Hepatocyte (in vitro differentiated cells): ENCODE results near the gene CREB3. TPM values are rescaled to one million over a fixed set of nuclear protein-coding genes. Genes with fewer than 3 reads are reported as not detected.

Experiments
- DNase-seq: peaks from one replicate; pipeline ENCODE4 v3.0.0-alpha.2; 2016; ENCODE audit warnings: low spot score
- H2AFZ ChIP-seq: fragments of 200-600 bp; sonication (generic); 2 replicates; pipeline ENCODE4 v1.6.0; 2016; ENCODE audit warnings: antibody characterized with exemption, mild to moderate bottlenecking
- H3K27ac ChIP-seq: fragments of 200-600 bp; sonication (generic); 2 replicates; pipeline ENCODE4 v1.5.1; 2016; ENCODE audit warnings: mild to moderate bottlenecking
- H3K27me3 ChIP-seq: fragments of 200-600 bp; sonication (generic); 2 replicates; pipeline ENCODE4 v1.6.1; 2016
- H3K36me3 ChIP-seq: fragments of 200-600 bp; sonication (generic); replicated peaks from 2 replicates; pipeline ENCODE4 v1.5.1; 2016; ENCODE audit warnings: low read depth; ENCODE audit not compliant: insufficient read depth
- H3K4me1 ChIP-seq: fragments of 200-600 bp; sonication (generic); 2 replicates; pipeline ENCODE4 v1.5.1; 2016; ENCODE audit warnings: mild to moderate bottlenecking, moderate library complexity; ENCODE audit not compliant: insufficient read depth
- H3K4me2 ChIP-seq: fragments of 200-600 bp; sonication (generic); 2 replicates; pipeline ENCODE4 v1.6.0; 2016
- H3K4me3 ChIP-seq: fragments of 200-600 bp; sonication (generic); 2 replicates; pipeline ENCODE4 v1.5.1; 2016; ENCODE audit warnings: mild to moderate bottlenecking
- H3K79me2 ChIP-seq: fragments of 200-600 bp; sonication (generic); 2 replicates; pipeline ENCODE4 v1.6.0; 2017; ENCODE audit warnings: mild to moderate bottlenecking
- H3K9me2 ChIP-seq: fragments of 200-600 bp; sonication (generic); replicated peaks from 2 replicates; pipeline ENCODE4 v1.6.0; 2017; ENCODE audit warnings: mild to moderate bottlenecking; ENCODE audit not compliant: insufficient read depth
- H3K9me3 ChIP-seq: fragments of 200-600 bp; sonication (generic); 2 replicates; pipeline ENCODE4 v1.5.1; 2016; ENCODE audit warnings: low read depth, mild to moderate bottlenecking
- H4K20me1 ChIP-seq: fragments of 200-600 bp; sonication (generic); 2 replicates; pipeline ENCODE4 v1.6.0; 2016; ENCODE audit warnings: mild to moderate bottlenecking; ENCODE audit not compliant: insufficient read depth, poor library complexity, severe bottlenecking
- EZH2 ChIP-seq: fragments of 200-600 bp; sonication (generic); IDR thresholded peaks from 2 replicates; pipeline ENCODE4 v1.6.1; 2016; ENCODE audit warnings: antibody characterized with exemption, mild to moderate bottlenecking, borderline replicate concordance
- EZH2phosphoT487 ChIP-seq: fragments of 200-600 bp; sonication (generic); IDR thresholded peaks from one replicate; pipeline ENCODE4 v1.6.1; 2018; ENCODE audit warnings: antibody characterized with exemption, mild to moderate bottlenecking, low read depth, moderate library complexity; ENCODE audit not compliant: unreplicated experiment, severe bottlenecking
- WGBS: methylation state at CpG from one replicate; pipeline ENCODE4 v1.1.6; 2016; ENCODE audit warnings: low lambda C conversion rate; ENCODE audit errors: missing lambda C conversion rate; 5-methylcytosine and 5-hydroxymethylcytosine counted together
- polyA plus RNA-seq: library from polyadenylated mRNA; unstranded; fragments of >200 nt; fragmentation: Nextera tagmentation; extraction: Ambion mirVana; gene quantifications from 2 replicates; pipeline ENCODE4 v1.2.1, GENCODE V29; 2016
- total RNA-seq: library from RNA; depleted of rRNA; stranded (reverse); fragments of >200 nt; gene quantifications from 2 replicates; pipeline ENCODE4 v1.2.3, GENCODE V29; 2014
- TF ChIP-seq, protein P1 (sequence below): fragments of 200-600 bp; sonication (generic); IDR thresholded peaks from 2 replicates; pipeline ENCODE4 v1.5.1; 2016; ENCODE audit warnings: antibody characterized with exemption, mild to moderate bottlenecking; ENCODE audit not compliant: poor library complexity

CREB3 gene
- total and polyA plus RNA-seq, 2 experiments from 2014 or later: 54.6 to 79.9 TPM

DNA sequence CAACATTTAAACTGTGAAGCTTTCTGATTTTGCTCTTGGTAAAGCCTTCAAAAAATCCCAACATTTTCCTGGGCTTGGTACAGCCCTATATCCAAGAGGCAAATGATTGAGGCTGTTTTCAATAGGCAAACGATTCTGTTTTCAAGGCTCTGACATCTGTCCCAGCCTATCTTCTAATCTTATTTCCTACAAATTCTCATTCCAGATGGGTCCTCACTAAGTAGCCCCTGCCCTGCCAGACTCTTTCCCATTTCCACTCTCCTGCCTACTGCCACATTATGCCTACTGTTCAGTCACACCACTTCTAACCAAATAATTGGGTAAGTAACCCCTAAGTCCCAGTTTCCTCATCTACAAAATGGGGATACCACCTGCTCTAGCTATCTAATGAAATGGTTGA lies 13.1 kb downstream of the CREB3 start:
- WGBS: 78% methylated on average over 1 of the region's 1 CpG
- Histone ChIP-seq H3K27ac (peak overlapping the region; percentile 35), H3K4me3 (no peak overlapping the region), H3K36me3 (no peaks in the 10 kb centered on the region), H3K4me2 (peak overlapping the region; percentile 95), H2AFZ (no peak overlapping the region), H3K9me3 (no peaks in the 10 kb centered on the region), H3K9me2 (no peaks in the 10 kb centered on the region), H3K4me1 (peaks cover 21% of the 10 kb centered on the region), H4K20me1 (peaks cover 23% of the 10 kb centered on the region), H3K27me3 (no peaks in the 10 kb centered on the region), H3K79me2 (peaks cover 67% of the 10 kb centered on the region)
- no peak for DNase-seq
- no peak for TF ChIP-seq EZH2
- no peak for TF ChIP-seq EZH2phosphoT487
- TF ChIP-seq, protein P1, sequence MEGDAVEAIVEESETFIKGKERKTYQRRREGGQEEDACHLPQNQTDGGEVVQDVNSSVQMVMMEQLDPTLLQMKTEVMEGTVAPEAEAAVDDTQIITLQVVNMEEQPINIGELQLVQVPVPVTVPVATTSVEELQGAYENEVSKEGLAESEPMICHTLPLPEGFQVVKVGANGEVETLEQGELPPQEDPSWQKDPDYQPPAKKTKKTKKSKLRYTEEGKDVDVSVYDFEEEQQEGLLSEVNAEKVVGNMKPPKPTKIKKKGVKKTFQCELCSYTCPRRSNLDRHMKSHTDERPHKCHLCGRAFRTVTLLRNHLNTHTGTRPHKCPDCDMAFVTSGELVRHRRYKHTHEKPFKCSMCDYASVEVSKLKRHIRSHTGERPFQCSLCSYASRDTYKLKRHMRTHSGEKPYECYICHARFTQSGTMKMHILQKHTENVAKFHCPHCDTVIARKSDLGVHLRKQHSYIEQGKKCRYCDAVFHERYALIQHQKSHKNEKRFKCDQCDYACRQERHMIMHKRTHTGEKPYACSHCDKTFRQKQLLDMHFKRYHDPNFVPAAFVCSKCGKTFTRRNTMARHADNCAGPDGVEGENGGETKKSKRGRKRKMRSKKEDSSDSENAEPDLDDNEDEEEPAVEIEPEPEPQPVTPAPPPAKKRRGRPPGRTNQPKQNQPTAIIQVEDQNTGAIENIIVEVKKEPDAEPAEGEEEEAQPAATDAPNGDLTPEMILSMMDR: no peak

DNA sequence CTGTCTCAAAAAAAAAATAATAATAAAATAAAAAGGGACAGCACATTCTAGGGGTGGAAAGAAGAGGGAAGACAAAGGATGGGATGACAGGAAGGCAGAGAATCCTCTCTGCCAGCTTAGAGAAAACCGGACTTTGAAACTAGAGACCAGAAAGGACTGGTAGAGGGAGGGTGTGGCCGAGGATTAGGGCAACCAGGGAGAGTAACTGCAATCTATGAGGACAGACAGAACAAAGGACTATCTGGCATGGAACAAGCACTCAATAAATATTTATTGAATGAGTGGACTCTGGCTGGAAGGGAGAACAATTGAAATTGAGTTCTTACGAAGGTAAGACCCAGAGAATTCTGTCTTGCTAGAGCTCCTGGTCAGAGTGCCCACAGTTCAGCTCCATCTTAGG lies 14.1 kb downstream of the CREB3 start:
- Histone ChIP-seq H3K27me3 (no peaks in the 10 kb centered on the region), H3K4me3 (peak overlapping the region; percentile 86), H3K9me2 (no peaks in the 10 kb centered on the region), H3K9me3 (no peaks in the 10 kb centered on the region), H3K79me2 (peaks cover 76% of the 10 kb centered on the region), H3K4me1 (peaks cover 23% of the 10 kb centered on the region), H3K27ac (peak overlapping the region; percentile 97), H3K4me2 (peak overlapping the region; percentile 95), H2AFZ (no peak overlapping the region), H3K36me3 (no peaks in the 10 kb centered on the region), H4K20me1 (peaks cover 23% of the 10 kb centered on the region)
- 42% methylated on average over 3 of the region's 3 CpGs for WGBS
- TF ChIP-seq EZH2 (no peak), EZH2phosphoT487 (no peak)
- TF ChIP-seq, protein P1: no peak
- peak; percentile 63 for DNase-seq

DNA sequence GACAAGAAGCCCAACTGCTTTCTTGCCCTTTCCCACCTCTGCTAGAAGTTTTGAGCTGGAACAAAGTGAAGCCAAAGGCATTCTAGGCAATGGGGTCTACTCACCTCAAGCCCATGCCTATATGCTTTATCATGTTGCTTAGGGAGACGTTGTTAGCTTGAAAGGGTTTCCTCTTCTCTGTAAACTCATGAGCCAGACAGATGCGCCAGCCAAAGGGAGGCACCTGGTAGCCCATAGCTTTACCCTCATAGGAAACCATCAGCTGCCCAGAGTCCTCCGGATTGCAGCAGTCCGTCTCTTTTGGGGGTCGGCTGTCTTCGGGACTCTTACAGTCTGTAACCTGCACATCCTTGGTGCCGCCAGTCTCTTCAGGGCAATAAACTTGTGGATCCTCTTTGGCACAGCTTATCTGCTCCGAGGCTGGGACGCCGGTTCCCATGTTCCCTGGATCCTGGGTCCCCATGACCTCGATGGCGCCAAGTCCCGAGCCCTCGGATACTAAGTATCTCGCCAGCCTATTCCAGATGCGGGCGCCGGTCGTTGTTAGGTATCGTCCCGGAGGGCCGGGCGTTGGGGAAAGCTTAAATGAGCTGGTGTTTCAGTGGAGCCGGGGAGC lies 15.9 kb downstream of the CREB3 start:
- Histone ChIP-seq H4K20me1 (peaks cover 20% of the 10 kb centered on the region), H3K79me2 (peaks cover 70% of the 10 kb centered on the region), H3K4me3 (peak overlapping the region; percentile 86), H3K4me2 (peak overlapping the region; percentile 95), H3K27me3 (no peaks in the 10 kb centered on the region), H3K27ac (peak overlapping the region; percentile 97), H3K4me1 (peaks cover 23% of the 10 kb centered on the region), H3K36me3 (no peaks in the 10 kb centered on the region), H2AFZ (peak overlapping the region; percentile 76), H3K9me2 (no peaks in the 10 kb centered on the region), H3K9me3 (no peaks in the 10 kb centered on the region)
- no peak for DNase-seq
- TF ChIP-seq EZH2 (no peak), EZH2phosphoT487 (no peak)
- TF ChIP-seq, protein P1: no peak
- under 1% methylated on average over 24 of the region's 24 CpGs for WGBS
